Choroid plexus epithelial cell (primary cell): ENCODE data around the gene PRR13.
"Not testable (repeated sequence)": the region's sequence is repeated elsewhere in the genome, so short reads cannot be mapped to it uniquely, and the experiment has no call there.

ENCODE experiments used
- DNase-seq: peaks from one replicate; pipeline ENCODE4 v3.0.0-alpha.2; 2010; ENCODE audit warnings: low read depth
- H3K4me3 ChIP-seq: 2 replicates; pipeline ENCODE4 v1.5.1; 2011; ENCODE audit warnings: low read depth, mild to moderate bottlenecking, control low read depth, low read length, moderate library complexity
- TF ChIP-seq, protein P1 (sequence below): conservative IDR thresholded peaks from 2 replicates; pipeline ENCODE4 v1.5.1; 2011; ENCODE audit warnings: low read depth, mild to moderate bottlenecking, control low read depth, inconsistent platforms, low read length, moderate library complexity

PRR13 gene

DNA sequence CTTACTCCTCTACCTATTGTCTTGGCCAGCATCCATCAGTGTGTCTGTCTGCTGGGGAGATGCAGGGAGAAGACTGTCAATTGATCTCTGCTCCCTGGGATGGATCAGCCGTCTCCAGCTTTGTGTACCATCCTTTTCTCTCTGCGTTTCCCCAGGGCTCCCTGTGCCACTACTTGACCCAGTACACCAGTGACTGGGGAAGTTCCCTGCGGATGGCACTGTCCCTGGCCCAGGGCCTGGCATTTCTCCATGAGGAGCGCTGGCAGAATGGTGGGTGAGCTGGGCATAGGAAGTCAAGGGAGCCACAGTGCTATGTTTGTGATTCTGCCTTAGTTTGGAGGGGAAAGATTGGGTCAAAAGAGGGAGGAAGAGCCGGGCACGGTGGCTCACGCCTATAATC lies 12.8 kb upstream of the PRR13 start:
- no peak for DNase-seq
- TF ChIP-seq, protein P1, sequence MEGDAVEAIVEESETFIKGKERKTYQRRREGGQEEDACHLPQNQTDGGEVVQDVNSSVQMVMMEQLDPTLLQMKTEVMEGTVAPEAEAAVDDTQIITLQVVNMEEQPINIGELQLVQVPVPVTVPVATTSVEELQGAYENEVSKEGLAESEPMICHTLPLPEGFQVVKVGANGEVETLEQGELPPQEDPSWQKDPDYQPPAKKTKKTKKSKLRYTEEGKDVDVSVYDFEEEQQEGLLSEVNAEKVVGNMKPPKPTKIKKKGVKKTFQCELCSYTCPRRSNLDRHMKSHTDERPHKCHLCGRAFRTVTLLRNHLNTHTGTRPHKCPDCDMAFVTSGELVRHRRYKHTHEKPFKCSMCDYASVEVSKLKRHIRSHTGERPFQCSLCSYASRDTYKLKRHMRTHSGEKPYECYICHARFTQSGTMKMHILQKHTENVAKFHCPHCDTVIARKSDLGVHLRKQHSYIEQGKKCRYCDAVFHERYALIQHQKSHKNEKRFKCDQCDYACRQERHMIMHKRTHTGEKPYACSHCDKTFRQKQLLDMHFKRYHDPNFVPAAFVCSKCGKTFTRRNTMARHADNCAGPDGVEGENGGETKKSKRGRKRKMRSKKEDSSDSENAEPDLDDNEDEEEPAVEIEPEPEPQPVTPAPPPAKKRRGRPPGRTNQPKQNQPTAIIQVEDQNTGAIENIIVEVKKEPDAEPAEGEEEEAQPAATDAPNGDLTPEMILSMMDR = no peak
- H3K4me3 ChIP-seq = no peak overlapping the region

DNA sequence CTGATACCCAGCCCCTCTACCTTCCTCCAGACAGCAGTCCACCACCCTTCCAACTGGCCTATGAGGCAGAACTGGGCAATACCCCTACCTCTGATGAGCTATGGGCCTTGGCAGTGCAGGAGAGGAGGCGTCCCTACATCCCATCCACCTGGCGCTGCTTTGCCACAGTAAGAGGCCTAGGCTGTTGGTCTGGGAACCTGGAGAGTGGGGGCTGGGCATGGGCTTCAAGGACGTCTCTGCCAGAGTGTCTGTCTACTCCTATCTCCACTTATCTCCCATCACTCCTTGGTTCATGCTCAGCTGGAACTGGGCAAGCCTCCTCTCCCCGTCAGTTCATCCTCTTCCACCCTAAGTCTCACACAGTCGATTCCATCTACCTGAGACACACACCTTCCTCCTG lies 11.4 kb upstream of the PRR13 start:
- no peak for DNase-seq
- TF ChIP-seq, protein P1 = no peak
- H3K4me3 ChIP-seq = no peak overlapping the region

DNA sequence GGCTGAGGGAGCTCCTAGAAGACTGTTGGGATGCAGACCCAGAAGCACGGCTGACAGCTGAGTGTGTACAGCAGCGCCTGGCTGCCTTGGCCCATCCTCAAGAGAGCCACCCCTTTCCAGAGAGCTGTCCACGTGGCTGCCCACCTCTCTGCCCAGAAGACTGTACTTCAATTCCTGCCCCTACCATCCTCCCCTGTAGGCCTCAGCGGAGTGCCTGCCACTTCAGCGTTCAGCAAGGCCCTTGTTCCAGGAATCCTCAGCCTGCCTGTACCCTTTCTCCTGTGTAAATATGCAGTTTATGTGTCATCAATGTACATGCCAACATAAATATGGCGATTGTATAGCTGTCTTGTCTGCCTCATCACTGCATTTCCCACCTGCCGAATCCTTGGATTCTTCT lies 10.3 kb upstream of the PRR13 start:
- TF ChIP-seq, protein P1 = no peak
- no peak for DNase-seq
- H3K4me3 ChIP-seq = no peak overlapping the region

DNA sequence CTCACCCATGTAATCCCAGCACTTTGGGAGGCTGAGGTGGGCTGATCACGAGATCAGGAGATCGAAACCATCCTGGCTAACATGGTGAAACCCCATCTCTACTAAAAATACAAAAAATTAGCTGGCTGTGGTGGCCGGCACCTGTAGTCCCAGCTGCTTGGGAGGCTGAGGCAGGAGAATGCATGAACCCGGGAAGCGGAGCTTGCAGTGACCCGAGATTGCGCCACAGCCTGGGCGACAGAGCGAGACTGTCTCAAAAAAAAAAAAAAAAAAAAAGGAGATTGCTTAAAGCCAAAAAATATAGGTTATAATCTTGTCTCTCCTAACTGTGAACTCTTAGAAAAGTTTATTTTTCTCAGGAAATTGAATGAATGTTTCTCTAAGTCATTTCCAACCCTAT lies 6.2 kb upstream of the PRR13 start:
- DNase-seq, H3K4me3 ChIP-seq: not testable (repeated sequence)

DNA sequence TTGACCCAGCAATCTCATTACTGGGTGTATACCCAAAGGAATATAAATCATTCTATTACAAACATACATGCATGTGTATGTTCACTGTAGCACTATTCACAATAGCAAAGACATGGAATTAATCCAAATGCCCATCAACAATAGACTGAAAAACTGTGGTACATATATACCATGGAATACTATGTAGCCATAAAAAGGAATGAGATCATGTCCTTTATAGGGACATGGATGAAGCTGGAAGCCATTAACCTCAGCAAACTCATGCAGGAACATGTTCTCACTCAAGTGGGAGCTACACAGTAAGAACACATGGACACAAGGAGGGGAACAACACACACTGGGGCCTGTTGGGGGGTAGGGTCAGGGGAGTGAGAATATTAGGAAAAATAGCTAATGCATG lies 2.0 kb upstream of the PRR13 start:
- not testable (repeated sequence) for DNase-seq, H3K4me3 ChIP-seq

DNA sequence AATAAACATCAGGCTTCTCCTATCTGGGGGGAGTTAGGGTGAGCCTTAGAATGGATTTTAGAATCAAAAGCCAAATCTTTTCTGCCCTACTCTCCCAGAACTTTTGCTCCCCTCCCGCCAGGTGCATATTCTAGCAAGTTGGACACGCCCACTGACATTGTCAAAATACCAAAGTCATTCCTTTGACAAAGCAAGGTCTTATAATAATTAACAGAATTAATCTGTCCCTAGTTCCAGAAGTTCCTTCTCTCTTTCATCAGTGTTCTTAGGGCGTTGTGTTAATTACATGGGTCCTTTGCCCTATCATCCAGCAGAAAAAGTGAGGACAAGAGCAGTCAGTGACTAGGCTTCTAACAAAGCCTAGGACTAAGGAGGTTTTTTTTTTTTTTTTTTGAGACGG lies 2.4 kb downstream of the PRR13 start:
- DNase-seq = no peak
- H3K4me3 ChIP-seq = no peak overlapping the region
- TF ChIP-seq, protein P1 = no peak

DNA sequence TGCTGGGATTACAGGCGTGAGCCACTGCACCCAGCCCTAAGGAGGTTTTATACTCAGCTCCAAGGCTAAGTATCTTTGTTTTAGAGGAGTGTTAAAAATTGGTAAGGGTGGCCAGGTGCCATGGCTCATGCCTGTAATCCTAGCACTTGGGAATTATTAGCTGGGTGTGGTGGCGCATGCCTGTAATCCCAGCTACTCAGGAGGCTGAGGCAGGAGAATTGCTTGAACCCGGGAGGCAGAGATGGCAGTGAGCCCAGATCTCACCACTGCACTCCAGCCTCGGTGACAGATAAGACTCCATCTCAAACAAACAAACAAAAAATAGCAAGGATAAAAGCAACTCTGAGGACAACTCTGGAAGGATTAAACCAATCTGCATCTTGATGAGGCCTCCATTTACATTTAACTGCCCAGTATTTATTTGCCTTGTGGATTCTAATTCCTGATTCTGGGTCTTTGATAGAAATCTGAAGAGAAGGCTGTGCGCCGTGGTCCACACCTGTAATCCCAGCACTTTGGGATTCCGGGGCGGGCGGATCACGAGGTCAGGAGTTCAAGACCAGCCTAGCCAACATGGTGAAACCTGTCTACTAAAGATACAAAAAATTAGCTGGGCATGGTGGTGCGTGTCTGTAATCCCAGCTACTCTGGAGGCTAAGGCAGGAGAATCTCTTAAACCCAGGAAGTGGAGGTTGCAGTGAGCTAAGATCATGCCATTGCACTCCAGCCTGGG lies 3.2 kb downstream of the PRR13 start:
- not testable (repeated sequence) for DNase-seq, H3K4me3 ChIP-seq

DNA sequence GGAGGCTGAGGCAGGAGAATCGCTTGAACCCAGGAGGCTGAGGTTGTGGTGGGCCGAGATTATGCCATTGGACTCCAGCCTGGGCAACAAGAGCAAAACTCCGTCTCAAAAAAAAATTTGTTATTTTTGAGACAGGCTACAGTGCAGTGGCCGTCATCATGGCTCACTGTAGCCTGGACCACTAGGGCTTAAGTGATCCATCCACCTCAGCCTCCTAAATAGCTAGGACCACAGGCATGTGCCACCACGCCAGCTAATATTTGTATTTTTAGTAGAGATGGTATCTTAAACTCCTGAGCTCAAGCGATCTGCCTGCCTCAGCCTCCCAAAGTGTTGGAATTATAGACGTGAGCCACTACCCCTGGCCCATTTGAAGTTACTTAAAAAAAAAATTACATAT lies 9.4 kb downstream of the PRR13 start:
- TF ChIP-seq, protein P1 = no peak
- DNase-seq = no peak
- no peak overlapping the region for H3K4me3 ChIP-seq
